OCI-LY7 (cell line): ENCODE measurements around the gene PRICKLE2. TPM values are rescaled to one million over a fixed set of nuclear protein-coding genes. Genes with fewer than 3 reads are reported as not detected.

ENCODE experiments used
- BruUV-seq: library from RNA; stranded (reverse); fragments of 400-500 nt; replicated peaks from 2 replicates; lab custom pipeline; 2021; lab: Mats Ljungman, UMichigan
- CTCF ChIA-PET: fragments of 300-600 bp; sonication (Branson Sonifier 250); formaldehyde crosslinking; loops from one replicate; lab custom pipeline; 2022; ENCODE audit warnings: antibody characterized with exemption; ENCODE audit not compliant: unreplicated experiment; lab: Charles Lee
- POLR2A ChIA-PET: fragments of 300-600 bp; sonication (Branson Sonifier 250); formaldehyde crosslinking; loops from one replicate; lab custom pipeline; 2022; ENCODE audit warnings: antibody characterized with exemption; lab: Charles Lee
- DNase-seq: peaks from one replicate; pipeline ENCODE4 v3.0.0-alpha.2; 2015; ENCODE audit warnings: low spot score
- H2AFZ ChIP-seq: fragments of 200-600 bp; sonication (generic), shearing (Covaris generic); 2 replicates; pipeline ENCODE4 v1.6.1; 2014; ENCODE audit warnings: mild to moderate bottlenecking, antibody characterized with exemption, low read length, moderate library complexity
- H3K27ac ChIP-seq: fragments of 200-600 bp; sonication (generic); 2 replicates; pipeline ENCODE4 v1.5.1; 2014; ENCODE audit warnings: mixed run types, low read depth, mild to moderate bottlenecking, moderate library complexity, low read length, inconsistent platforms; ENCODE audit not compliant: poor library complexity, severe bottlenecking
- H3K36me3 ChIP-seq: fragments of 200-600 bp; sonication (generic); 2 replicates; pipeline ENCODE4 v1.6.1; 2014; ENCODE audit warnings: mild to moderate bottlenecking, antibody characterized with exemption, low read length, moderate library complexity, mixed read lengths; ENCODE audit not compliant: insufficient read depth
- H3K4me1 ChIP-seq: fragments of 200-600 bp; sonication (generic); 2 replicates; pipeline ENCODE4 v1.5.1; 2014; ENCODE audit warnings: mild to moderate bottlenecking, low read length; ENCODE audit not compliant: insufficient read depth, poor library complexity, severe bottlenecking
- H3K4me2 ChIP-seq: fragments of 200-600 bp; sonication (generic); 2 replicates; pipeline ENCODE4 v1.6.1; 2014; ENCODE audit warnings: mild to moderate bottlenecking, low read length
- H3K4me3 ChIP-seq: fragments of 200-600 bp; sonication (generic); 2 replicates; pipeline ENCODE4 v1.5.1; 2014; ENCODE audit warnings: mild to moderate bottlenecking, low read depth, low read length; ENCODE audit not compliant: poor library complexity, severe bottlenecking
- H3K79me2 ChIP-seq: fragments of 200-600 bp; sonication (generic); 2 replicates; pipeline ENCODE4 v1.6.1; 2016; ENCODE audit warnings: low read depth, mild to moderate bottlenecking, low read length, moderate library complexity, mixed read lengths; ENCODE audit not compliant: insufficient read depth
- H3K9me2 ChIP-seq: fragments of 200-600 bp; sonication (generic); 2 replicates; pipeline ENCODE4 v1.6.1; 2016; ENCODE audit warnings: mild to moderate bottlenecking, low read length, mixed read lengths; ENCODE audit not compliant: insufficient read depth
- H3K9me3 ChIP-seq: fragments of 200-600 bp; sonication (generic); 2 replicates; pipeline ENCODE4 v1.6.1; 2014; ENCODE audit warnings: mild to moderate bottlenecking, mixed run types, low read length, mixed read lengths
- H4K20me1 ChIP-seq: fragments of 200-600 bp; sonication (generic); 2 replicates; pipeline ENCODE4 v1.6.1; 2014; ENCODE audit warnings: mild to moderate bottlenecking, antibody characterized with exemption, low read length, moderate library complexity, mixed read lengths; ENCODE audit not compliant: insufficient read depth
- CTCF ChIP-seq: fragments of 200-600 bp; sonication (generic); conservative IDR thresholded peaks from 2 replicates; pipeline ENCODE4 v1.5.1; 2014; ENCODE audit warnings: mild to moderate bottlenecking, antibody characterized with exemption, low read length, moderate library complexity, mixed read lengths
- EZH2phosphoT487 ChIP-seq: fragments of 200-600 bp; sonication (generic); IDR thresholded peaks from 2 replicates; pipeline ENCODE4 v1.6.1; 2018; ENCODE audit warnings: low read depth, borderline replicate concordance, mild to moderate bottlenecking, mixed run types, antibody characterized with exemption, low read length, moderate library complexity, mixed read lengths
- intact Hi-C: fragments of 100-400 bp; cut with micrococcal nuclease; formaldehyde crosslinking; loops from one replicate; pipeline ENCODE4 v1.10.0; 2022; ENCODE audit not compliant: unreplicated experiment
- total RNA-seq, 2 experiments: library from RNA; depleted of rRNA in 1 of 2; stranded (reverse); fragments of >200 nt in 1 of 2; shearing (Covaris generic) in 1 of 2; gene quantifications; 2 replicates each; pipeline ENCODE4 v1.2.3, GENCODE V29; 2014 to 2022

The PRICKLE2 gene
- total RNA-seq, 2 experiments from 2014 or later: 2.0 to 3.9 TPM

GRCh38 chr3:64267721-64268604 is 42.7 kb upstream of the PRICKLE2 start:
- BruUV-seq: no TSS peak
- intact Hi-C loops: no loop called here
- no peak overlapping the region for H3K4me2 ChIP-seq

GRCh38 chr3:64266983-64267382 is 41.7 kb upstream of the PRICKLE2 start:
- Histone ChIP-seq H2AFZ (no peak overlapping the region), H3K27ac (no peak overlapping the region), H4K20me1 (no peaks in the 10 kb centered on the region), H3K36me3 (no peaks in the 10 kb centered on the region), H3K9me2 (no peaks in the 10 kb centered on the region), H3K79me2 (no peaks in the 10 kb centered on the region), H3K4me3 (no peak overlapping the region), H3K4me1 (no peaks in the 10 kb centered on the region), H3K4me2 (no peak overlapping the region), H3K9me3 (no peaks in the 10 kb centered on the region)
- no peak for DNase-seq
- CTCF ChIA-PET: no interaction called here
- BruUV-seq: no TSS peak
- no peak for TF ChIP-seq EZH2phosphoT487
- no peak for TF ChIP-seq CTCF
- intact Hi-C loops: no loop called here
- POLR2A ChIA-PET: no interaction called here

More at GRCh38 chr3:64267721-64268604, 42.7 kb upstream of the PRICKLE2 start:
- H3K9me2 ChIP-seq: no peaks in the 10 kb centered on the region
- no peaks in the 10 kb centered on the region for H3K4me1 ChIP-seq
- H3K4me3 ChIP-seq: no peak overlapping the region
- H2AFZ ChIP-seq: no peak overlapping the region
- no peaks in the 10 kb centered on the region for H3K9me3 ChIP-seq
- ChIA-PET POLR2A (no interaction called here), CTCF (no interaction called here)
- TF ChIP-seq CTCF (no peak), EZH2phosphoT487 (no peak)
- H3K27ac ChIP-seq: no peak overlapping the region
- H3K79me2 ChIP-seq: no peaks in the 10 kb centered on the region
- DNase-seq: no peak
- H3K36me3 ChIP-seq: no peaks in the 10 kb centered on the region
- no peaks in the 10 kb centered on the region for H4K20me1 ChIP-seq
